Hematopoietic multipotent progenitor cell treated with erythropoietin and hydrocortisone succinate and interleukin-3 and kit ligand, for 15 days (in vitro differentiated cells): Measurements from ENCODE around the gene ARHGAP24.
"Not testable (repeated sequence)": the region's sequence is repeated elsewhere in the genome, so short reads cannot be mapped to it uniquely, and the experiment has no call there.

Experiments used
- DNase-seq: peaks from one replicate; pipeline ENCODE4 v3.0.0-alpha.2; 2015; ENCODE audit warnings: low spot score

ARHGAP24 gene

GRCh38 chr4:85656759-85657505 is 182.0 kb downstream of the ARHGAP24 start:
- no peak for DNase-seq

GRCh38 chr4:85658766-85659439 is 184.0 kb downstream of the ARHGAP24 start:
- DNase-seq = no peak

GRCh38 chr4:85659610-85660218 is 184.8 kb downstream of the ARHGAP24 start:
- no peak for DNase-seq

- DNase-seq = not testable (repeated sequence)
Measured at GRCh38 chr4:85666625-85667024, 191.7 kb downstream of the ARHGAP24 start.

GRCh38 chr4:85669204-85669603 is 194.3 kb downstream of the ARHGAP24 start:
- no peak for DNase-seq

- no peak for DNase-seq
Measured at GRCh38 chr4:85669992-85670548, 195.1 kb downstream of the ARHGAP24 start.

- no peak for DNase-seq
Measured at GRCh38 chr4:85671120-85671519, 196.2 kb downstream of the ARHGAP24 start.

GRCh38 chr4:85672116-85672515 is 197.2 kb downstream of the ARHGAP24 start:
- DNase-seq = no peak

GRCh38 chr4:85672959-85673358 is 198.0 kb downstream of the ARHGAP24 start:
- no peak for DNase-seq

GRCh38 chr4:85673540-85673939 is 198.6 kb downstream of the ARHGAP24 start:
- DNase-seq = no peak

- DNase-seq = no peak
Measured at GRCh38 chr4:85675076-85676049, 200.4 kb downstream of the ARHGAP24 start.

- no peak for DNase-seq
Measured at GRCh38 chr4:85676050-85676425, 201.1 kb downstream of the ARHGAP24 start.

- DNase-seq = no peak
Measured at GRCh38 chr4:85676850-85677590, 202.1 kb downstream of the ARHGAP24 start.

- no peak for DNase-seq
Measured at GRCh38 chr4:85681221-85681657, 206.3 kb downstream of the ARHGAP24 start.

- DNase-seq = no peak
Measured at GRCh38 chr4:85681921-85682320, 207.0 kb downstream of the ARHGAP24 start.

- no peak for DNase-seq
Measured at GRCh38 chr4:85682391-85682790, 207.4 kb downstream of the ARHGAP24 start.

GRCh38 chr4:85684676-85685075 is 209.7 kb downstream of the ARHGAP24 start:
- DNase-seq = no peak

- DNase-seq = no peak
Measured at GRCh38 chr4:85686398-85686797, 211.4 kb downstream of the ARHGAP24 start.

- DNase-seq = no peak
Measured at GRCh38 chr4:85688055-85688740, 213.2 kb downstream of the ARHGAP24 start.

- DNase-seq = no peak
Measured at GRCh38 chr4:85696661-85697060, 221.7 kb downstream of the ARHGAP24 start.
